Osteocyte (in vitro differentiated cells): Measurements from ENCODE around the gene DIAPH2. TPM values are rescaled to one million over a fixed set of nuclear protein-coding genes. Genes with fewer than 3 reads are reported as not detected.
A peak's percentile ranks its signal among the peaks of the same experiment; 100 is the strongest.

Experiments
- DNase-seq: peaks from one replicate; pipeline ENCODE4 v3.0.0; 2021; ENCODE audit warnings: mixed read lengths; ENCODE audit not compliant: unreplicated experiment; ENCODE audit errors: extremely low spot score
- H3K27ac Mint-ChIP-seq: one replicate; pipeline ENCODE4 v1.8.0; 2021; ENCODE audit warnings: mild to moderate bottlenecking, mixed read lengths; ENCODE audit not compliant: unreplicated experiment
- H3K27me3 Mint-ChIP-seq: one replicate; pipeline ENCODE4 v1.8.0; 2021; ENCODE audit warnings: mixed read lengths; ENCODE audit not compliant: unreplicated experiment
- H3K36me3 Mint-ChIP-seq: one replicate; pipeline ENCODE4 v1.8.0; 2021; ENCODE audit warnings: mixed read lengths; ENCODE audit not compliant: unreplicated experiment
- H3K4me1 Mint-ChIP-seq: one replicate; pipeline ENCODE4 v1.8.0; 2021; ENCODE audit warnings: mixed read lengths; ENCODE audit not compliant: unreplicated experiment
- H3K4me3 Mint-ChIP-seq: one replicate; pipeline ENCODE4 v1.8.0; 2021; ENCODE audit warnings: mild to moderate bottlenecking, moderate library complexity, mixed read lengths; ENCODE audit not compliant: unreplicated experiment
- H3K9me3 Mint-ChIP-seq: one replicate; pipeline ENCODE4 v1.8.0; 2021; ENCODE audit warnings: mixed read lengths; ENCODE audit not compliant: unreplicated experiment
- total RNA-seq: library from RNA; stranded (reverse); gene quantifications from 2 replicates; pipeline ENCODE4 v1.2.1, GENCODE V29; 2021
- TF ChIP-seq, protein P1 (sequence below): fragments of 200-600 bp; sonication (generic); IDR thresholded peaks from 2 replicates; pipeline ENCODE4 v1.5.0; 2021; ENCODE audit warnings: antibody characterized with exemption, mild to moderate bottlenecking, moderate library complexity

Gene DIAPH2
- total RNA-seq, 1 donor from 2014 or later, result 9.3 TPM

DNA sequence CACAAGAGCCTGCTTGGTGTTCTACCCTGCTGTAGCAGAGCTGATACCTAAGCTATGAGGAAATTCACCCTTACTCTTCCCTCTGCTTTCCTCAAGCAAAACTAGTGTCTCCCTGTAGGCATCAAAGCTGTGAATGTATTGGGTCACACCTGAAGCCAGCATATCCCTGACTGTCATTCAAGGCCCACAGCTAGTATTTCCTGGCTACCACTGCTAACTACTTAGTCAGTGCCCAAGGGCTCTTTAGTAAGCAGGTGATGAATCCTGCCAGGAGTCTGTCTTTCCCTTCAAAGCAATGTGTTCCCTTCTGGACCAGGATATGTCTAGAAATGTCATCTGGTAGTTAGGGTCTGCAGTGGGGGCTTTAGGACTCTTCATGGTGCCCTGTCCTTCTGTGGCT lies 324.7 kb downstream of the DIAPH2 start:
- TF ChIP-seq, protein P1, sequence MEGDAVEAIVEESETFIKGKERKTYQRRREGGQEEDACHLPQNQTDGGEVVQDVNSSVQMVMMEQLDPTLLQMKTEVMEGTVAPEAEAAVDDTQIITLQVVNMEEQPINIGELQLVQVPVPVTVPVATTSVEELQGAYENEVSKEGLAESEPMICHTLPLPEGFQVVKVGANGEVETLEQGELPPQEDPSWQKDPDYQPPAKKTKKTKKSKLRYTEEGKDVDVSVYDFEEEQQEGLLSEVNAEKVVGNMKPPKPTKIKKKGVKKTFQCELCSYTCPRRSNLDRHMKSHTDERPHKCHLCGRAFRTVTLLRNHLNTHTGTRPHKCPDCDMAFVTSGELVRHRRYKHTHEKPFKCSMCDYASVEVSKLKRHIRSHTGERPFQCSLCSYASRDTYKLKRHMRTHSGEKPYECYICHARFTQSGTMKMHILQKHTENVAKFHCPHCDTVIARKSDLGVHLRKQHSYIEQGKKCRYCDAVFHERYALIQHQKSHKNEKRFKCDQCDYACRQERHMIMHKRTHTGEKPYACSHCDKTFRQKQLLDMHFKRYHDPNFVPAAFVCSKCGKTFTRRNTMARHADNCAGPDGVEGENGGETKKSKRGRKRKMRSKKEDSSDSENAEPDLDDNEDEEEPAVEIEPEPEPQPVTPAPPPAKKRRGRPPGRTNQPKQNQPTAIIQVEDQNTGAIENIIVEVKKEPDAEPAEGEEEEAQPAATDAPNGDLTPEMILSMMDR, result no peak
- no peak overlapping the region for H3K27ac Mint-ChIP-seq
- H3K27me3 Mint-ChIP-seq, result no peaks in the 10 kb centered on the region
- H3K9me3 Mint-ChIP-seq, result peaks cover 22% of the 10 kb centered on the region
- no peak overlapping the region for H3K4me3 Mint-ChIP-seq
- H3K4me1 Mint-ChIP-seq, result no peaks in the 10 kb centered on the region
- H3K36me3 Mint-ChIP-seq, result no peaks in the 10 kb centered on the region
- DNase-seq, result no peak

DNA sequence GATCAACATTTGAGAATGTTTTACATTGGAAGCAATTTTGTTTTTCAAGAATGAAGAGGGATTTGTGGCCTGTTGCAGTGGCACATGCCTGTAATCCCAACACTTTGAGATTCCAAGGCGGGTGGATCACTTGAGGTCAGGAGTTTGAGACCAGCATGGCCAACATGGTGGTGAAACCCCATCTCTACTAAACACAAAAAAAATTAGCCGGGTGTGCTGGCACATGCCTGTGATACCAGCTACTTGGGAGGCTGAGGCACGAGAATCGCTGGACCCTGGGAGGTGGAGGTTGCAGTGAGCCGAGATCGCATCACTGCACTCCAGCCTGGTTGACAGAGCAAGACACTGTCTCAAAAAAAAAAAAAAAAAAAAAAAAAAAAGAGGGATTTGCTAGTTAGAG lies 326.9 kb downstream of the DIAPH2 start:
- peaks cover 8% of the 10 kb centered on the region for H3K9me3 Mint-ChIP-seq
- DNase-seq, result no peak
- H3K4me1 Mint-ChIP-seq, result no peaks in the 10 kb centered on the region
- no peak overlapping the region for H3K27ac Mint-ChIP-seq
- no peak overlapping the region for H3K4me3 Mint-ChIP-seq
- H3K36me3 Mint-ChIP-seq, result no peaks in the 10 kb centered on the region
- TF ChIP-seq, protein P1, result no peak
- no peaks in the 10 kb centered on the region for H3K27me3 Mint-ChIP-seq

DNA sequence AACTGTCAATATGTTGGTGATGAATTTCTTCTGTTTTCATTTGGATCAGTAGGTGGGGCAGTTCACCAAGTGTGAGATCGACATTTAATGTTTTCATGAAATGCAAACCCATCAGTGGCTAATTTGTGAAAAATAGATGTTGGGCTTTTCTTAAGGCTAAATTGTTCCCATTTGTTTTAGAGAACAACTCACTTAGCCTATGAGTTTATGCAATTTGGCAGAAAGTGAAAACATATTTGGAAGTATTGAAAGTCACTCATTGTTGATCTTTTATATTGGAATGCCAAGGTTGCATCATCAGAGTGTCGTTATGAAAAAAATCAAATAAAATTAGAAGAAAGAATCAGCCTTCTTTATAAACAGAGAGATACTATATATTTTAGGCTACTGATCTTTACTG lies 331.5 kb downstream of the DIAPH2 start:
- Mint-ChIP-seq H3K36me3 (no peaks in the 10 kb centered on the region), H3K27ac (no peak overlapping the region), H3K27me3 (no peaks in the 10 kb centered on the region), H3K4me3 (no peak overlapping the region), H3K4me1 (no peaks in the 10 kb centered on the region), H3K9me3 (no peaks in the 10 kb centered on the region)
- TF ChIP-seq, protein P1, result peak; percentile 21
- no peak for DNase-seq

DNA sequence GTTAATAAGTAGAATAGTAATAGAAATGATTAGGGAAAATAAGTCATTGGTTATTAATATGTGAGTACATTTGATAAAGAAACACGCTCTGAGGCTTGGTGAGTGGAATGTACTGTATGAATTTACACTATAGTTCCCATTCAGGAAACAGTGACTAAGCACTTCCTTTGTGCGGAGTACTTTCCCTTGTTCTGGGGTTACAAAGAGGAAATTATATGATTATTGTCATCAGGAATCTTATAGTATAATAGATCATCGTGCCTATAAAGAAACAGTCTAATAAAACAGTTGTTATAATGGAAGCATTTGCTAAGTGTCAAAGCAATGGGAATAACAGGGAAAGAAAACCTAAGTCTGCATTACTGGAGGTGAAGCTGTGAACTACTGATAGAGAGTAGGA lies 337.0 kb downstream of the DIAPH2 start:
- TF ChIP-seq, protein P1, result no peak
- H3K4me1 Mint-ChIP-seq, result peaks cover 3% of the 10 kb centered on the region
- no peaks in the 10 kb centered on the region for H3K9me3 Mint-ChIP-seq
- no peak overlapping the region for H3K27ac Mint-ChIP-seq
- H3K36me3 Mint-ChIP-seq, result no peaks in the 10 kb centered on the region
- H3K4me3 Mint-ChIP-seq, result no peak overlapping the region
- no peaks in the 10 kb centered on the region for H3K27me3 Mint-ChIP-seq
- no peak for DNase-seq

DNA sequence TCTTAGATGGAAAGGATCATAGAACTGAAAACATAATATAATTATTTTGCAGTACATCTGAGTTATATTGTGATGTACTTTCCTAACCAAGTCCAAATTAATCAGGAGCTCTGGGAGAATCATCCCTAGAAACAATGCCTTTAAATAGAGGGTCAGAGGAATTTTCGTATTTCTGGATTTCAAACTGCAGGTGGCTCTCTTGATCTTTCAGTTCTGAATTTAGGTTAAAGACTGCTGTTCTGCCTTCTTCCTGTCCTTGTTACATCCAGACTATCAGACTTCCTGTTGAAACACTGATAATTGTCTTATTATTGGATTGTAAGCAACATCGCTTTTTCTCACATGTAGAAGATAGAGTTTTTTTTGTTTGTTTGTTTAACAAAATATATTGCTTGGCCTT lies 341.8 kb downstream of the DIAPH2 start:
- no peak overlapping the region for H3K4me3 Mint-ChIP-seq
- H3K36me3 Mint-ChIP-seq, result no peaks in the 10 kb centered on the region
- no peaks in the 10 kb centered on the region for H3K9me3 Mint-ChIP-seq
- TF ChIP-seq, protein P1, result peak; percentile 14
- no peak overlapping the region for H3K27ac Mint-ChIP-seq
- peaks cover 3% of the 10 kb centered on the region for H3K4me1 Mint-ChIP-seq
- H3K27me3 Mint-ChIP-seq, result no peaks in the 10 kb centered on the region
- no peak for DNase-seq
